GM18951 (cell line): ENCODE data around the gene DNAH1.

Experiments used
- POLR2A ChIP-seq: IDR thresholded peaks from 4 replicates; pipeline ENCODE4 v1.6.1; 2011; ENCODE audit warnings: mild to moderate bottlenecking; ENCODE audit not compliant: insufficient read length, insufficient read depth; ENCODE audit errors: extremely low read depth
- in situ Hi-C: fragments of 300-500 bp; cut with MboI; formaldehyde crosslinking; loops from one replicate; pipeline ENCODE4 v1.12.0; 2022; ENCODE audit warnings: low sequenced_read_pairs, mixed read lengths, inconsistent platforms; ENCODE audit not compliant: unreplicated experiment

The DNAH1 gene

DNA sequence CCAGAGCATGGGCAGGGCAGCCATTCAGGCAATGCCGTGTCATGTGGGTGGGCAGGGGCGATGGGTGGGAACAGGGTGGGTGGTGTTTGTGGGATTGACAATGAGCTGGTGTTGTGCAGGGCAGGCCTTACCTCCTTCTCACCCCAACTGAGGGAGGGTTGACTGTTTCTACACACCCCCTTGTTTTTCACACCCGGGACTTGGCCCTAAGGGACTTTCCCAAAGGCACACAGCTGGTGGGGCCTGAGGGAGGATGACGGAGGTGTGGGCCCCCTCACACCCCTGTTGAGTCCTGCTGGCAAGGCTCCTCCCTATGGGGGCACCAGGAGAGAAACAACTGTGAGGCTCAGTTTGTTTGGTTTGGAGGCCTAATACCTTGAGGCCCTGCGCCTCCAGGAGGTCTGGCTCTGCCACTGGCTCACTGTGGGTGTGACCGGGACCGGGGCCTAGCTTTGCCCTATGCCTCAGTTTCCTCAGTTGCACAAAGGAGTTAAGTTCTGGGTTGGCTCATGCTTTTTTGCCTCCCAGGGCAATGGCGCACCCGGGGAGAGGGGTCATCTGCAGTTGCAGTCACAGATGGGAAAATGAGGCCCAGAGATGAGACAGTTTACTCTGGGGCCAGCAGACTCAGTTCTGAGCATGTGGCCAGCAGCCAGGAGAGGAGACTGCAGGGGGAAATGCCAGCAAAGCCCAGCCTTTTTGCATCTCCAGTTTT is 5.1 kb upstream of the DNAH1 start:
- TF ChIP-seq POLR2A, result no peak
- in situ Hi-C loops, result no loop called here

DNA sequence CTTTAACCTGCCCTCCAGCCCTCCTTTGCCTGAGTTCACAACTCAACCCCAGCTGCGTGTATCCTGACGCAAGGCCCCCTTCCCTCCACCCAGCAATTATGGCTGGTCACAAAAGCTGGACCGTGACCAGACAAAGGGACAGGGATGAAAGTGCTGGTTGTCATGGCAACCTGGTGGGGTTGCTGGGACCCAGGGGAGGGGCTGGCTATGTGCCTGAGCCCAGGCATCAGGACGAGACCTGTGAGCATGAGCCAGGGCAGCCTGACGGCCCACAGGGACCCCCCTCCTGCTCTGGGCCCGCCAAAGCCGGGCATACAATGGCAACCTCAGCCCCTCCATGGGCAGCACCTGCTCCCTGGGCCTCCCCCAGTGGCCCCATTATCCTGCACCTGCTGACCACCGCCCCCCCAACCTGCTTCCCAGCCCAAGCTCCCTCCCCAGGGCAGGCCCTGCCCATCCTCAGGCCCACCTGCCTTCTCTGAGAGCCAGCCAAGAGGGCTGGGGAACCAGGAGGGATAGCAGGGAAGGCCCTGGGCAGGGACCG is 4.5 kb upstream of the DNAH1 start:
- no peak for TF ChIP-seq POLR2A
- in situ Hi-C loops, result no loop called here

DNA sequence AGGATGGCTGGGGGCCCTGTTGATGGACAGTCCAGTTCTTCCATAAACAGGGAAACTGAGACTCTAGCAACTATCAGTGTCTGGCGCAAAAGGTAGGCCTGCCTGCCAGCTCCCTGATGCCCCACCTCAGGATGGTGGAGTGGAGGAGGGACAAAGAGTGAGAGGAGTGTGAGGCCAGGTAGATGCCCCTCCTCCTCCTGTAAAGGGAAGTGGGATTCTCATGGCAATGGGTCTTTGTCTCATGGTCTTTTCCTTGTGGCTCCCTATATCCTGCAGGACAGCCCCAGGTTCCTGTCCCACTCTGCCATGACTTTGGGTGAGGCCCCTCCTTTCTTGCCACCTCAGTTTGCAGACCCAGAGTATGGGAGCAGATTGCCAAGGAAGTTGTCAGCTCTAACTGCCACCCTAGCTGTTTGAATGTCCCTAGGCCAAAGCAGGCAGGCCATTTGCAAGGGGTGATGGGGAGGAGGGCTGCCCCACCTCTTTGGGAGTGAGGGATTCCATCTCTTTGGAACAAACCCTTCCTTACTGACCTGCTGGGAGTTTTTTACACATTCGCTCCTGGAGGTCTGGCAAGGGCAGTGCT is 2.8 kb upstream of the DNAH1 start:
- no peak for TF ChIP-seq POLR2A
- in situ Hi-C loops, result no loop called here

DNA sequence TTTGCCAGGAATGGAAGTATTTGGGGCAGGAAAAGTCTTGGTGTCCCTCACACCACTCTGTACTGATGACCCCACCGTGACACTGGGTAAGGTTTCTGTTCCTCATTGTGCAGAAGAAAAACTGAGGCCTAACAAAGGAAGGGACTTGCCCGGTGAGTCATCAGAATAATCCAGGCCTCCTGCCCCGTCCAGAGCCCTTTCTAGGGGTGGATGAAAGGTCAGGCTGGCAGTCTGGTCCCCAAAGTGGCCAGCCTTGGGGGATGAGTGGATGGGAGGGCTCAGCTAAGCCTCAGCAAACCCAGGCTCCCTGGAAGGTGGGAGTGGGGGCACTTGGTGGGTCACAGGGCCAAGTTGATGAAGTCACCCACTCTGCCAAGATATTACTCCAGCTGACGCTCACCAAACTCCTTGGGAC is 2.3 kb upstream of the DNAH1 start:
- in situ Hi-C loops, result no loop called here
- TF ChIP-seq POLR2A, result peak; percentile 22

DNA sequence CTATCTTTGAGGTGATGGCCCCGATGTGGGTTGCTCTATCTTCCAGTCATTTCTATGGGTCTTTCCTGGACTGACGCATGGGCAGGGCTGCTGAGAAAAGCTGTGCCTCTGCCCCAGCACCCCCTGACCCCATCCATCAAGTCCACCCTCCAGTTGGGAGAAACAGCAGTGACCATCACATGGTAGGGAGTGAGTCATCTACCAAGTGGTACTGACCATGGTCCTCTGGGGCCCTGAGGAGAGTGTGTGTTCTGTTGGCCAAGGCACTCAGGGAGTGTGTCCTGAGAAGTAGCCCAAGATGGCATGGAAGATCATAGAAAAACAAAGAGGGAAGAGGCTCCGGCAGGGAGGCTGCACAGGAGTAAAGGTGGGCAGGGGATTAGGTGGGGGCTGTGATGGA is 1.6 kb upstream of the DNAH1 start:
- no peak for TF ChIP-seq POLR2A
- in situ Hi-C loops, result no loop called here

DNA sequence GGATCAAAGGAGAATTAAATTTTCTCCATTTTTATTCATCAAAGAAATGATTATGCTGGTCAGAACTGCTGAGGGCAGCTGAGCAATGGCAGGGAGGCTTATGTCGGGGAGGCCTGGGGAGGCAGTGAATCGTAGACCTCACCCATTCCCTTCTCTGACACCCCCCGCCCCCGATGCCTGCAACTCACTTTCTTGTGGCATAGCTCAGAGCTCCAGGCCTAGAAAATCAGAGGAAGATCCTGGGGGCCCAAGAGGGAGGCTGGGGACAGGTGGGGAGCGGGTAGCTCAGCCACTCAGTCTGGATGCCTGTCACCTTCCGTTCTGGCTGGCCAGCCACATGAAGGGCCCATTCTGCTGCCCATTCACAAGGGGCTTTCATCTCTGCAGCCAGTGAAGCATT is 1.1 kb upstream of the DNAH1 start:
- TF ChIP-seq POLR2A, result no peak
- in situ Hi-C loops, result no loop called here

DNA sequence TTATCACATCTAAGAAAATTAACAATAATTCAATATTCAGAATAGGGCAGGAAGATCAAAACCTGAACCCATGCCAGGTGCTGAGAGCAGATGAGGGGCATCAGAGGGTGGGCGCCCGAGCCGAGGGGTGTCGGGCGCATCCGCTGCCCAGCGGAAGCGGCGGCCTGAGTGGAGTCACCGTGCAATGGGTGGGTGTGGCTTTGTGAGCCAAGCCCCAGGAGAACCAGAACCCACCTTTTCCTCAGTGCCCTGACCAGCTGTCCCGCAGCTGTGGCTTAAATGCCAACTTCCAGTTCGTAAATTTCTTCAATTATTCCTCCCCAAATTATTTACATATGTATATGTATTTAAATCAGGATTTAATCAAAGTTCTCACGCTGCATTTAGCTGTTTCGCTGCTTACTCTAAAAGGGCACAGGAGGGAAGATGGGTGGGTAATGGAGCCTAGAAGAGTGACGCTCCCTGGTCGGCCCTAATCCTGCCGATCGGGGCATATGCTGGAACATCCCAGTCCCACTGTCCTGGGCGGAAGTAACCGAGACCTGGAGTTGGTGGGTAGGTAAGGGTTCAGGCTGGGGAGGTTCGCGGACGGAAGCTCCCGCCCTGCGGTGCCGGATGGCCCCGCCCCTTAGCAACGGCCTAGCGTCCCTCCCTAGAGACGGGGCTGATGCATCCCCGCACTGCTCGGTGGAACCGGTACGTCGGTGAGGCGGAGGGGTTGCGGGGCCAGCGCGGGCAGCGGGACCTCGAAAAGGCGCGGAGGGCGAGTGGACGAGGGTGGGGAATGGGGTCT is 1.3 kb downstream of the DNAH1 start:
- in situ Hi-C loops, result no loop called here
- TF ChIP-seq POLR2A, result no peak

DNA sequence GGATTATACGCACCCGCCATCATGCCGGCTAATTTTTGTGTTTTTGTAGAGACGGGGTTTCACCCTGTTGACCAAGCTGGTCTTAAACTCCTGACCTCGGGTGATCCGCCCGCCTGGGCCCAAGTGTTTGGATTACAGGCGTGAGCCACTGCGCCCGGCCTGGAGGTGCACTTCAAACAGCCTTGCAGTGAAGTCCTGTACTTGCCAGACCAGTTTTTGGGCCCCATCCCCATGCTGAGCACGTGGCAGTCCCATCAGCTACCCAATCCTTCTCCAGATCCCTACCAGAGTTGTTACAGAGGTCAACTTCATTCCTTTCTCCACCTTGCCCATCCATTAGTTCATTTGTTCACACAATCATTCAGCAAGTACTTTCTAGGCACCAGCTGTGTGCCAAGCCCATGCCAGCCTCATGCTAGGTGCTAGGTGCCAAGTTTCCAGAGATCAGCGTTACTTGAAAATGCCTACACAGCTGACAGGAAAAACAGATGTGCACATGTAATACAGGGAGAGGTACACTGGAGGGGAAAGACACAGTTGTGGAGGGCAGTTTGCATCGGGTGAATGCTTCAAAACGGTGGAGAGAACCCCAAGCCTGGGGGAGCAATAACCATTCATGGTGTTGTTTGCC is 2.2 kb downstream of the DNAH1 start:
- in situ Hi-C loops, result no loop called here
- TF ChIP-seq POLR2A, result no peak

DNA sequence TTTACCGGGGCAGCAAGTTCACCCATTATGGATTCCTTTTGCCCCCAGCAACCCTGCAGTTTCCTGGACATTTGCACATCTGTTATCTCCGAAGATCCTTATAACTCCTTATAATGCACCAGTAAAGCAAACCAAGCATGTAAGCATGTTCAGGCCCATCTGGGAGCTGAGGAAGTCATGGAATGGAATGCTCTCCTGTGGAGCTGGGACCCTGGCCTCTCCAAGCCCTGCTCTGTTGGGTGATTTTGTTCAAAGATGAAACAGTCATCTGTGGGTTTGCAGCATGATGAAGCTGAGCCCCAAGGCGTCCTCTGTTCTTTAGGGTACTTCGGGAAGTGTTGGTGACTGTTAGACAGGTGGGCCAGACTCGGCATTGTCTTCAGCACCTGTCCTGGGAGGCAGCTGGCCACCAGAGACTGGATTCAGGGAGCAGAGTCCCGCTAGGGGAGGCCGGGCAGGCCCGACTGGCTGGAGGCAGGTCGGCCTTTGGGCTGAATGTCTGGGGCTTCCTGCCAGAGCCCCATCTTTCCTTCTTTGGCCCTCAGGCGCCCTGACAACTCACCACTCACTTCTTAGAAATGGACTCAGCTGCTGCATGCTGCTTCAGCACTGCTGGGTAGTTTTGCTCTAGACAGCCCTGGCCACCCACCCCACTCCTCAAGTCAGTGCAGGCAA is 3.9 kb downstream of the DNAH1 start:
- in situ Hi-C loops, result no loop called here
- no peak for TF ChIP-seq POLR2A

DNA sequence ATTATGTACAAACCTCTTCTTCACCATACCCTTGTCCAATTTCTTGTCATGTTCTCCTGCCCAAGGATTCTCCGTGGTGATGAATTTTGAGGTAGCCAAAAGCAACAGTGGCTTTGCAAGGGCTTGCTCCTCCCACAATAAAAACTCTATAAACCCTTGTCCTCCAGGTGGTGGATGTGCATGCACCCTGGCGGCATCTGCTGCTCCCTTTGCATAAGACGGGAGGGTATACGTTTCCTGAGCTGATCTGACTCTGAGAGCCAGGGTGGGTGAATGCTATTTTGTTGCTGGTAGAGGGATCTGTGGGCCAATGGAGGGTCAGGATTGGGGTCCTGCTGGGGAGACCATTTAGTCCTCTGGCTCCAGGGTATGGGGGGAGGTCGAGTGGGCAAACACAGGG is 5.4 kb downstream of the DNAH1 start:
- in situ Hi-C loops, result no loop called here
- TF ChIP-seq POLR2A, result no peak

DNA sequence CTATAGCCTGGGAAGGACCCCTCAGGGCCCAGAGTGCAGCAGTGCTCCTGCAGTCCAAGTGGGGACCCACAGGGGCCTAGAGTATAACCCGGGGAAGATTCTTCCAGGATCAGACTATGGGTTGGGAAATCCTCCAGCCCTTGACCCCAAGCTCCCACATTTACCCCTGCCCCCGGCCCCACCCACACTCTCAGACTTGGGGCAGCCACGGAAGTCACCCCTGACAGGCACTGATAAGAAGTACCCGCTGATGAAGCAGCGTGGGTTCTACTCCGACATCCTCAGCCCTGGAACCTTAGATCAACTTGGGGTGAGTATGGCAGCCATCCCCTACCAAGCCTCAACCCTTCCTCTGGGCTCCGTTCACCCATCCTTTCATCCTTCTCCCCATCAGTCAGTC is 6.3 kb downstream of the DNAH1 start:
- in situ Hi-C loops, result no loop called here
- no peak for TF ChIP-seq POLR2A

DNA sequence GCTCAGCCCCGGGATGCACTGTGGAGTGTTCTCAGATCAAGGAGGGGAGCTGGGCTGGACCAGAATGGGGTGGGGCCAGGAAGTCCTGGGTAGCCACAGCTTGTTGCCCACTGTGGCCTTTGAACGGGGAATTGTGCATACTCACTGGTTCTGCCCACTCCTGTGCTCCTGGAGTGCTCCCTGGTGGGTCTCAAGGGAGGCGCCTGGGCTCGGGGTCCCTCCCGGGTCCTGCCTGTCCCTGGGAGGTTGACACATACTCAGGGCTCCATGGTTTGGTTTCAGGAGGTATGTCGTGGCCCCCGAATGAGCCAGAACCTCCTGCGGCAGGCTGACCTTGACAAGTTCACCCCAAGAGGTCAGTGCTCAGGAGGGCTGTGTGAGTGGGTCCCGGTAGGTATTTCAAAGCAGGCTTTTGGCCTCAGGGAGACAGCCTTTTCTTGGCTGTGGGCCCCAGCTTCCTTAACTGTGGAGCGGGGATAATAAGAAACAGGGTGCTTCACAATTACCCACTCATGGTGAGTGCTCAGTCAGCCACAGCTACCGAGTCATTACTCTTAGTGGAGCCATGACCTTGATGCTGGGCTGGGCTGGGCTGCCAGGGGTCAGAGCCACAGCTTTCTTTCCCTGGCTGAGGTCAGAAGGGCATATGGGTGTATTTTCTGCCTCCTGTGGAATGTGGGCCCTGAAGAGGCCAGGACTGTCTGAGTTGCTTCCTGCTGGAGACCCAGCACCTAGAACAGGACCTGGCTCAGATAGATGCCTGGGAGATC is 7.6 kb downstream of the DNAH1 start:
- in situ Hi-C loops, result no loop called here
- no peak for TF ChIP-seq POLR2A
